Mesothelial cell of epicardium (in vitro differentiated cells): Measurements from ENCODE around the gene VPS16. TPM values are rescaled to one million over a fixed set of nuclear protein-coding genes. Genes with fewer than 3 reads are reported as not detected.
"Not testable (repeated sequence)": the region's sequence is repeated elsewhere in the genome, so short reads cannot be mapped to it uniquely, and the experiment has no call there.

Source experiments
- DNase-seq, 2 experiments: peaks; one replicate each; pipeline ENCODE4 v3.0.0; 2021; ENCODE audit warnings: low spot score in 2 of 2; ENCODE audit not compliant: unreplicated experiment in 2 of 2
- H3K27ac Mint-ChIP-seq: 2 replicates; pipeline ENCODE4 v1.8.0; 2021; ENCODE audit warnings: mixed read lengths
- H3K27me3 Mint-ChIP-seq: 2 replicates; pipeline ENCODE4 v1.8.0; 2021; ENCODE audit warnings: low read depth, mixed read lengths
- H3K36me3 Mint-ChIP-seq: 2 replicates; pipeline ENCODE4 v1.8.0; 2021; ENCODE audit warnings: mixed read lengths
- H3K4me1 Mint-ChIP-seq: 2 replicates; pipeline ENCODE4 v1.8.0; 2021; ENCODE audit warnings: mixed read lengths
- H3K4me3 Mint-ChIP-seq: 2 replicates; pipeline ENCODE4 v1.8.0; 2021; ENCODE audit warnings: mild to moderate bottlenecking, moderate library complexity, mixed read lengths
- H3K9me3 Mint-ChIP-seq: 2 replicates; pipeline ENCODE4 v1.8.0; 2021; ENCODE audit warnings: mixed read lengths
- CTCF ChIP-seq: fragments of 200-600 bp; sonication (generic); IDR thresholded peaks from one replicate; pipeline ENCODE4 v1.5.0; 2021; ENCODE audit warnings: antibody characterized with exemption; ENCODE audit not compliant: unreplicated experiment
- total RNA-seq: library from RNA; stranded (reverse); gene quantifications from 3 replicates; pipeline ENCODE4 v1.2.1, GENCODE V29; 2021

Gene VPS16
- total RNA-seq, 1 donor from 2014 or later = 51.6 TPM

GRCh38 chr20:2822073-2822472, 18.5 kb upstream of the VPS16 start:
- H3K27me3 Mint-ChIP-seq = peaks cover 3% of the 10 kb centered on the region
- H3K4me3 Mint-ChIP-seq = peak overlapping the region; percentile 59
- peaks cover 37% of the 10 kb centered on the region for H3K4me1 Mint-ChIP-seq
- peak overlapping the region; percentile 87 for H3K27ac Mint-ChIP-seq
- no peaks in the 10 kb centered on the region for H3K36me3 Mint-ChIP-seq
- no peak for DNase-seq
- H3K9me3 Mint-ChIP-seq = peaks cover under 1% of the 10 kb centered on the region
- TF ChIP-seq CTCF = no peak

GRCh38 chr20:2825761-2826160, 14.8 kb upstream of the VPS16 start:
- no peak for TF ChIP-seq CTCF
- peaks cover 5% of the 10 kb centered on the region for H3K27me3 Mint-ChIP-seq
- H3K9me3 Mint-ChIP-seq = peaks cover 11% of the 10 kb centered on the region
- peak overlapping the region; percentile 58 for H3K27ac Mint-ChIP-seq
- peak overlapping the region; percentile 53 for H3K4me3 Mint-ChIP-seq
- DNase-seq = no peak
- H3K36me3 Mint-ChIP-seq = peaks cover 2% of the 10 kb centered on the region
- peaks cover 23% of the 10 kb centered on the region for H3K4me1 Mint-ChIP-seq

- no peak overlapping the region for H3K27ac Mint-ChIP-seq
- peaks cover 2% of the 10 kb centered on the region for H3K36me3 Mint-ChIP-seq
- H3K27me3 Mint-ChIP-seq = peaks cover 4% of the 10 kb centered on the region
- TF ChIP-seq CTCF = no peak
- H3K4me3 Mint-ChIP-seq = no peak overlapping the region
- no peak for DNase-seq
- peaks cover 11% of the 10 kb centered on the region for H3K9me3 Mint-ChIP-seq
- H3K4me1 Mint-ChIP-seq = peaks cover 20% of the 10 kb centered on the region
Measured at GRCh38 chr20:2826655-2827054, 13.9 kb upstream of the VPS16 start.

DNA sequence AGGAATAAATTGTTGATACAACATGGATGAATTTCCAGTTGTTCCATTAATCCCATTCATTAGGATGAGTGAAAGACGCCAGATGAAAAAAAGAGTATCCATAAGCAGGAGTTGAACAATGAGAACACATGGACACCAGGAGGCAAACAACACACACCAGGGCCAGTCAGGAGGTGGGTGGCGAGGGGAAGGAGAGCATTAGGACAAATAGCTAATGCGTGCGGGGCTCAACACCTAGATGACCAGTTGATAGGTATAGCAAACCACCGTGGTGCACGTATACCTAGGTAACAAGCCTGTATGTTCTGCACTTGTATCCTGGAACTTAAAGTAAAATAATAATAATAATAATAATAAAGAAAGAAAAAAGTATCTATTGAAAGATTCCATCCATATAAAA, 11.2 kb upstream of the VPS16 start:
- no peak for DNase-seq
- Mint-ChIP-seq H3K36me3 (peaks cover 6% of the 10 kb centered on the region), H3K27me3 (peaks cover 2% of the 10 kb centered on the region), H3K9me3 (peaks cover 11% of the 10 kb centered on the region), H3K27ac (no peak overlapping the region), H3K4me1 (peaks cover 17% of the 10 kb centered on the region), H3K4me3 (no peak overlapping the region)
- no peak for TF ChIP-seq CTCF

GRCh38 chr20:2831206-2831605, 9.3 kb upstream of the VPS16 start:
- peaks cover 11% of the 10 kb centered on the region for H3K9me3 Mint-ChIP-seq

GRCh38 chr20:2833761-2834160, 6.8 kb upstream of the VPS16 start:
- Mint-ChIP-seq H3K4me1 (peaks cover 2% of the 10 kb centered on the region), H3K4me3 (no peak overlapping the region), H3K27me3 (no peaks in the 10 kb centered on the region), H3K27ac (no peak overlapping the region), H3K36me3 (peaks cover 17% of the 10 kb centered on the region), H3K9me3 (peaks cover 1% of the 10 kb centered on the region)
- no peak for DNase-seq
- no peak for TF ChIP-seq CTCF

More at GRCh38 chr20:2831206-2831605, 9.3 kb upstream of the VPS16 start:
- peaks cover 11% of the 10 kb centered on the region for H3K4me1 Mint-ChIP-seq
- peaks cover 15% of the 10 kb centered on the region for H3K36me3 Mint-ChIP-seq
- not testable (repeated sequence) for H3K4me3 Mint-ChIP-seq, DNase-seq, H3K27ac Mint-ChIP-seq, H3K27me3 Mint-ChIP-seq
